Thoracic aorta (tissue), 2 donors: Measurements from ENCODE around the gene TCF4. TPM values are rescaled to one million over a fixed set of nuclear protein-coding genes. Genes with fewer than 3 reads are reported as not detected.

Source experiments
- ATAC-seq: fragments of 150-250 bp; one replicate; pipeline ENCODE4 v1.8.0; 2017; ENCODE audit warnings: low read depth; ENCODE audit not compliant: insufficient number of reproducible peaks, low FRiP score
- DNase-seq: peaks from one replicate; pipeline ENCODE4 v3.0.0-alpha.2; 2020; ENCODE audit warnings: low spot score
- H3K27ac ChIP-seq, 2 donors: fragments of 200-600 bp; sonication (generic); 1 replicate in 1 of 2; 2 replicates in 1 of 2; pipeline ENCODE4 v1.5.1; 2016; ENCODE audit warnings: mild to moderate bottlenecking in 2 of 2, moderate library complexity in 2 of 2
- H3K27me3 ChIP-seq: fragments of 200-600 bp; sonication (generic); replicated peaks from 2 replicates; pipeline ENCODE4 v1.6.0; 2016; ENCODE audit warnings: mild to moderate bottlenecking; ENCODE audit not compliant: insufficient read depth
- H3K36me3 ChIP-seq: fragments of 200-600 bp; sonication (generic); one replicate; pipeline ENCODE4 v1.5.1; 2016
- H3K4me1 ChIP-seq, 2 donors: fragments of 200-600 bp; sonication (generic); 1 replicate in 1 of 2; 2 replicates in 1 of 2; pipeline versions ENCODE4 v1.5.1 to v1.6.0; 2016; ENCODE audit warnings: low read depth in 2 of 2, mild to moderate bottlenecking in 1 of 2; ENCODE audit not compliant: control insufficient read depth in 1 of 2
- H3K4me3 ChIP-seq: fragments of 200-600 bp; sonication (generic); 2 replicates; pipeline ENCODE4 v1.5.1; 2016; ENCODE audit warnings: mild to moderate bottlenecking
- H3K9me3 ChIP-seq: fragments of 200-600 bp; sonication (generic); 2 replicates; pipeline ENCODE4 v1.5.1; 2016
- CTCF ChIP-seq: fragments of 200-600 bp; sonication (generic); IDR thresholded peaks from one replicate; pipeline ENCODE4 v1.5.1; 2019; ENCODE audit warnings: antibody characterized with exemption
- total RNA-seq, 2 donors: library from RNA; depleted of rRNA; stranded (reverse); fragments of >200 nt; gene quantifications; one replicate each; pipeline versions ENCODE4 v1.1.0 to v1.2.3, GENCODE V29; 2016

Gene TCF4
- total RNA-seq, 2 donors from 2014 or later: 178 to 267 TPM

- ATAC-seq: no peak
- Histone ChIP-seq H3K36me3 (no peaks in the 10 kb centered on the region), H3K9me3 (no peaks in the 10 kb centered on the region), H3K27me3 (no peaks in the 10 kb centered on the region), H3K4me3 (no peak overlapping the region), H3K27ac (no peak overlapping the region), H3K4me1 (peaks cover 22 to 50% of the 10 kb centered on the region in 2 donors)
- no peak for TF ChIP-seq CTCF
- DNase-seq: no peak
Measured at GRCh38 chr18:55239740-55240139, 348.3 kb downstream of the TCF4 start.

- no peak for TF ChIP-seq CTCF
- H3K4me1 ChIP-seq: peaks cover 9 to 31% of the 10 kb centered on the region in 2 donors
- no peak overlapping the region for H3K4me3 ChIP-seq
- no peaks in the 10 kb centered on the region for H3K9me3 ChIP-seq
- H3K27me3 ChIP-seq: no peaks in the 10 kb centered on the region
- DNase-seq (no peak), ATAC-seq (no peak)
- no peak overlapping the region for H3K27ac ChIP-seq
- H3K36me3 ChIP-seq: peaks cover 15% of the 10 kb centered on the region
Measured at GRCh38 chr18:55237660-55238059, 350.3 kb downstream of the TCF4 start.

GRCh38 chr18:55236150-55236931 lies 351.7 kb downstream of the TCF4 start:
- DNase-seq: no peak
- ATAC-seq: no peak
- peak overlapping the region in 1 of 2 donors; percentile 19 for H3K27ac ChIP-seq

GRCh38 chr18:55235094-55235461 lies 352.9 kb downstream of the TCF4 start:
- no peak for ATAC-seq

More at GRCh38 chr18:55236150-55236931, 351.7 kb downstream of the TCF4 start:
- Histone ChIP-seq H3K4me1 (peaks cover 9 to 28% of the 10 kb centered on the region in 2 donors), H3K36me3 (peaks cover 17% of the 10 kb centered on the region), H3K9me3 (no peaks in the 10 kb centered on the region), H3K4me3 (no peak overlapping the region), H3K27me3 (no peaks in the 10 kb centered on the region)
- no peak for TF ChIP-seq CTCF

More at GRCh38 chr18:55235094-55235461, 352.9 kb downstream of the TCF4 start:
- peak overlapping the region; percentile 48 for H3K4me3 ChIP-seq
- no peak overlapping the region for H3K27ac ChIP-seq
- H3K4me1 ChIP-seq: peaks cover 9 to 15% of the 10 kb centered on the region in 2 donors
- no peak for TF ChIP-seq CTCF
- peaks cover 17% of the 10 kb centered on the region for H3K36me3 ChIP-seq
- DNase-seq: no peak
- H3K27me3 ChIP-seq: no peaks in the 10 kb centered on the region
- no peaks in the 10 kb centered on the region for H3K9me3 ChIP-seq
